Keratinocyte (primary cell): Measurements from ENCODE around the gene SCAMP4.

ENCODE experiments used
- EZH2 ChIP-seq: IDR thresholded peaks from one replicate; pipeline ENCODE4 v1.6.1; 2012; ENCODE audit warnings: inconsistent platforms, mild to moderate bottlenecking, low read length, moderate library complexity
- TF ChIP-seq, protein P1 (sequence below), 3 experiments: IDR thresholded peaks in 1 of 3; conservative IDR thresholded peaks in 1 of 3; optimal IDR thresholded peaks in 1 of 3; 2 replicates in 2 of 3; 3 replicates in 1 of 3; pipeline versions ENCODE3 to v1.5.1; 2011; ENCODE audit warnings: low read length in 3 of 3, mild to moderate bottlenecking in 3 of 3, moderate library complexity in 2 of 3, control low read depth in 1 of 3, inconsistent platforms in 1 of 3; ENCODE audit not compliant: insufficient read depth in 2 of 3; ENCODE audit errors: extremely low read depth in 1 of 3

DNA sequence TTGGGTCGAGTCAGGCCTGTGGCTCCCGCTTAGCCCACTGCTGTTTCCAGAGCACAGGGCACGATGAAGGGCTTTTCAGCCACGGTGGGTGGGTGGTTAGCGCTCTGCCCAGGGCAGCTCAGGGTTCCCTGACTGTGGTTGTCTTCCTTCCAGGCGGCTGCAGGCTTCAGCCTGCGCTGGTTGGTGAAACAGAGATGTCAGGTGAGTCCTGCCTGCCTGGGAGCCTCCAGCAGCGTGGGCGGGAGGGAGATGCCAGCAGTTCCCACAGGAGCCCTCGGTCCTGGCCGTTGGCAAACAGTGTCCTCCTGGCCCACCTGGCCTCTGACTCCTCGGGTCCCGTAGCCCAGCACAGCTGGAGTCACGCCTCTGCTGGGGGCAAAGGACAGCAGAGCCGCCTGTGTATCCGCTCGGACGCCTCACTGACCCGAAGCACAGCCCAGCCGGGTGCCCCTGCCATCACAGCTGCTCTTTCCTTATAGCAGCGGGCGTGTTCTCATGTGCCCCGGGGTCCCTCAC is 9.7 kb downstream of the SCAMP4 start:
- TF ChIP-seq EZH2, result no peak
- TF ChIP-seq, protein P1, sequence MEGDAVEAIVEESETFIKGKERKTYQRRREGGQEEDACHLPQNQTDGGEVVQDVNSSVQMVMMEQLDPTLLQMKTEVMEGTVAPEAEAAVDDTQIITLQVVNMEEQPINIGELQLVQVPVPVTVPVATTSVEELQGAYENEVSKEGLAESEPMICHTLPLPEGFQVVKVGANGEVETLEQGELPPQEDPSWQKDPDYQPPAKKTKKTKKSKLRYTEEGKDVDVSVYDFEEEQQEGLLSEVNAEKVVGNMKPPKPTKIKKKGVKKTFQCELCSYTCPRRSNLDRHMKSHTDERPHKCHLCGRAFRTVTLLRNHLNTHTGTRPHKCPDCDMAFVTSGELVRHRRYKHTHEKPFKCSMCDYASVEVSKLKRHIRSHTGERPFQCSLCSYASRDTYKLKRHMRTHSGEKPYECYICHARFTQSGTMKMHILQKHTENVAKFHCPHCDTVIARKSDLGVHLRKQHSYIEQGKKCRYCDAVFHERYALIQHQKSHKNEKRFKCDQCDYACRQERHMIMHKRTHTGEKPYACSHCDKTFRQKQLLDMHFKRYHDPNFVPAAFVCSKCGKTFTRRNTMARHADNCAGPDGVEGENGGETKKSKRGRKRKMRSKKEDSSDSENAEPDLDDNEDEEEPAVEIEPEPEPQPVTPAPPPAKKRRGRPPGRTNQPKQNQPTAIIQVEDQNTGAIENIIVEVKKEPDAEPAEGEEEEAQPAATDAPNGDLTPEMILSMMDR (optimal IDR thresholded peaks at IDR 0.05 in 1 of 3, IDR thresholded peaks at IDR 0.05 in 1 of 3, conservative IDR thresholded peaks at IDR 0.05 in 1 of 3; ENCODE audit: extremely low read depth in 1 of 3, insufficient read depth in 2 of 3, low read length in 3 of 3), result no peak
